IPS DF 6.9 (cell line): ENCODE results near the gene FNDC3B.

Experiments
- DNase-seq: peaks from one replicate; pipeline ENCODE4 v3.0.0-alpha.2; 2013; ENCODE audit warnings: low read depth, low spot score
- H3K27ac ChIP-seq: one replicate; pipeline ENCODE4 v1.5.1; 2013; ENCODE audit warnings: low read length, control low read depth
- H3K27me3 ChIP-seq: 2 replicates; pipeline ENCODE4 v1.6.1; 2013; ENCODE audit warnings: mild to moderate bottlenecking, low read length; ENCODE audit not compliant: control insufficient read depth, insufficient read depth
- H3K36me3 ChIP-seq: 2 replicates; pipeline ENCODE4 v1.6.1; 2013; ENCODE audit warnings: low read length; ENCODE audit not compliant: control insufficient read depth, insufficient read depth
- H3K4me1 ChIP-seq: 2 replicates; pipeline ENCODE4 v1.6.1; 2013; ENCODE audit warnings: low read length; ENCODE audit not compliant: control insufficient read depth, insufficient read depth
- H3K4me3 ChIP-seq: 2 replicates; pipeline ENCODE4 v1.5.1; 2013; ENCODE audit warnings: mild to moderate bottlenecking, low read length
- H3K9me3 ChIP-seq: 2 replicates; pipeline ENCODE4 v1.6.1; 2013; ENCODE audit warnings: low read length, inconsistent platforms; ENCODE audit not compliant: control insufficient read depth, insufficient read depth
- WGBS: extraction: QIAGEN DNeasy Blood & Tissue Kit; methylation state at CpG from one replicate; pipeline ENCODE4 v1.1.7; 2013; ENCODE audit warnings: mixed read lengths, missing lambda C conversion rate; ENCODE audit not compliant: insufficient read length, insufficient coverage; 5-methylcytosine and 5-hydroxymethylcytosine counted together

FNDC3B gene

GRCh38 chr3:172158741-172159140, 119.4 kb downstream of the FNDC3B start:
- WGBS = no CpG with 5 or more reads among the region's 4 CpGs
- H3K27ac ChIP-seq = no peak overlapping the region
- no peaks in the 10 kb centered on the region for H3K36me3 ChIP-seq
- no peak for DNase-seq
- H3K9me3 ChIP-seq = no peaks in the 10 kb centered on the region; the same call in 1 of the 2 replicates
- no peak overlapping the region for H3K4me3 ChIP-seq
- peaks cover 11% of the 10 kb centered on the region; the same call in 1 of the 2 replicates for H3K4me1 ChIP-seq
- H3K27me3 ChIP-seq = no peaks in the 10 kb centered on the region; the same call in 1 of the 2 replicates

DNA sequence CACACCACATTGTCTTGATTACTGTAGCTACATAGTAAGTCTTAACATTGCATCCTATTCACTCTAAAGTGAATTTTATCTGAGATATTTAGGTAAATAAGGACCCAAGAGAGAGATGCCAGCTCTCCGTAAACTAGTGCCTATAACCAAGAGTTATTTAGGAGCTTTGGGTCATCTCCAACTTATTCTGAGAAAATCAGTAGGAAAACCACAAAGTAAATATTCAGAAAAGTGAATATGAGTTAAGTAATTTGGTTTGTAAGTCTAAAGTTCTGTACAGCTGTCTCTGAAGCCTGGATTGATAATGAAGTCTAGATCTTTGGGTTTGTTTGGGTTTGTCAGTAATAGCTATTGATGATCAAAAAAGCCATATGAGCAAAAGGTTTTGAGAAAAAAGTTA, 120.0 kb downstream of the FNDC3B start:
- Histone ChIP-seq H3K36me3 (no peaks in the 10 kb centered on the region), H3K27ac (no peak overlapping the region), H3K9me3 (no peaks in the 10 kb centered on the region; the same call in 1 of the 2 replicates), H3K4me1 (peaks cover 11% of the 10 kb centered on the region; the same call in 1 of the 2 replicates), H3K27me3 (no peaks in the 10 kb centered on the region), H3K4me3 (no peak overlapping the region)
- DNase-seq = no peak
- WGBS = no CpG with 5 or more reads among the region's 1 CpG

- H3K4me1 ChIP-seq = peaks cover 9% of the 10 kb centered on the region; the same call in 1 of the 2 replicates
- H3K36me3 ChIP-seq = no peaks in the 10 kb centered on the region
- H3K27ac ChIP-seq = peak overlapping the region; percentile 74
- H3K27me3 ChIP-seq = no peaks in the 10 kb centered on the region
- DNase-seq = no peak
- WGBS = no CpG with 5 or more reads among the region's 4 CpGs
- no peak overlapping the region for H3K4me3 ChIP-seq
- H3K9me3 ChIP-seq = no peaks in the 10 kb centered on the region; the same call in 1 of the 2 replicates
Observed at GRCh38 chr3:172159962-172160538, 120.7 kb downstream of the FNDC3B start.

GRCh38 chr3:172161133-172161789, 121.9 kb downstream of the FNDC3B start:
- no peaks in the 10 kb centered on the region for H3K36me3 ChIP-seq
- no peaks in the 10 kb centered on the region for H3K27me3 ChIP-seq
- no peak overlapping the region for H3K4me3 ChIP-seq
- peaks cover 5% of the 10 kb centered on the region; the same call in 1 of the 2 replicates for H3K4me1 ChIP-seq
- H3K9me3 ChIP-seq = no peaks in the 10 kb centered on the region
- no peak for DNase-seq
- no CpG with 5 or more reads among the region's 4 CpGs for WGBS
- no peak overlapping the region for H3K27ac ChIP-seq

- no peaks in the 10 kb centered on the region for H3K36me3 ChIP-seq
- WGBS = no CpG with 5 or more reads among the region's 9 CpGs
Observed at GRCh38 chr3:172161959-172162358, 122.6 kb downstream of the FNDC3B start.

DNA sequence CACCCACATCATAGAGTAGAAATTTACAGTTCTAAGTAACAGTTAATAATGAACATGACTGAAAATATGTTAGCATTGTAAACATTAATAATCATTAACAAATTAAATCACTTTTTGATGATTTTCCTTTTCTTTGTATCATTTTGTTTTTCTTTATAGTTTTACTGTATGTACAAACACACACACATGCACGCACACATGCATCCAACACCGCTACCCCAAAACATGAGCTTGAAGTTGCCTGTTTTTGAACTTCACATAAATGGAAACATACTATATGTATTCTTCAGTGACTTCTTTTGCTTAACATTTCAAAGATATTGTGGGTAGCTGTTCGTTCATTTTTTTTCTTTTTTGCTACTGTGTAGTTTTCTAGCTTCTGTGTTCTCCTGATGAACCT, 123.9 kb downstream of the FNDC3B start:
- no peak for DNase-seq
- Histone ChIP-seq H3K9me3 (no peaks in the 10 kb centered on the region), H3K27me3 (no peaks in the 10 kb centered on the region), H3K27ac (no peak overlapping the region), H3K4me3 (no peak overlapping the region), H3K36me3 (no peaks in the 10 kb centered on the region), H3K4me1 (peaks cover 4% of the 10 kb centered on the region; the same call in 1 of the 2 replicates)
- WGBS = no CpG with 5 or more reads among the region's 3 CpGs

More at GRCh38 chr3:172161959-172162358, 122.6 kb downstream of the FNDC3B start:
- no peak overlapping the region for H3K27ac ChIP-seq
- DNase-seq = no peak
- no peak overlapping the region for H3K4me3 ChIP-seq
- peaks cover 4% of the 10 kb centered on the region; the same call in 1 of the 2 replicates for H3K4me1 ChIP-seq
- H3K9me3 ChIP-seq = no peaks in the 10 kb centered on the region
- no peaks in the 10 kb centered on the region for H3K27me3 ChIP-seq

GRCh38 chr3:172164620-172165362, 125.4 kb downstream of the FNDC3B start:
- WGBS = 100% methylated on average over 1 of the region's 6 CpGs
- Histone ChIP-seq H3K4me1 (peaks cover 4% of the 10 kb centered on the region; the same call in 1 of the 2 replicates), H3K36me3 (no peaks in the 10 kb centered on the region), H3K4me3 (no peak overlapping the region), H3K27me3 (no peaks in the 10 kb centered on the region), H3K9me3 (no peaks in the 10 kb centered on the region), H3K27ac (no peak overlapping the region)
- no peak for DNase-seq

- Histone ChIP-seq H3K36me3 (no peaks in the 10 kb centered on the region), H3K9me3 (no peaks in the 10 kb centered on the region), H3K4me3 (no peak overlapping the region), H3K27me3 (no peaks in the 10 kb centered on the region), H3K27ac (no peak overlapping the region), H3K4me1 (peaks cover 2% of the 10 kb centered on the region; the same call in 1 of the 2 replicates)
- no peak for DNase-seq
- WGBS = no CpG with 5 or more reads among the region's 6 CpGs
Observed at GRCh38 chr3:172166261-172166660, 126.9 kb downstream of the FNDC3B start.

GRCh38 chr3:172166890-172167289, 127.5 kb downstream of the FNDC3B start:
- WGBS = 100% methylated on average over 1 of the region's 9 CpGs
- DNase-seq = no peak
- Histone ChIP-seq H3K4me3 (no peak overlapping the region), H3K36me3 (no peaks in the 10 kb centered on the region), H3K27ac (no peak overlapping the region), H3K27me3 (no peaks in the 10 kb centered on the region), H3K9me3 (no peaks in the 10 kb centered on the region), H3K4me1 (peaks cover 2% of the 10 kb centered on the region; the same call in 1 of the 2 replicates)

DNA sequence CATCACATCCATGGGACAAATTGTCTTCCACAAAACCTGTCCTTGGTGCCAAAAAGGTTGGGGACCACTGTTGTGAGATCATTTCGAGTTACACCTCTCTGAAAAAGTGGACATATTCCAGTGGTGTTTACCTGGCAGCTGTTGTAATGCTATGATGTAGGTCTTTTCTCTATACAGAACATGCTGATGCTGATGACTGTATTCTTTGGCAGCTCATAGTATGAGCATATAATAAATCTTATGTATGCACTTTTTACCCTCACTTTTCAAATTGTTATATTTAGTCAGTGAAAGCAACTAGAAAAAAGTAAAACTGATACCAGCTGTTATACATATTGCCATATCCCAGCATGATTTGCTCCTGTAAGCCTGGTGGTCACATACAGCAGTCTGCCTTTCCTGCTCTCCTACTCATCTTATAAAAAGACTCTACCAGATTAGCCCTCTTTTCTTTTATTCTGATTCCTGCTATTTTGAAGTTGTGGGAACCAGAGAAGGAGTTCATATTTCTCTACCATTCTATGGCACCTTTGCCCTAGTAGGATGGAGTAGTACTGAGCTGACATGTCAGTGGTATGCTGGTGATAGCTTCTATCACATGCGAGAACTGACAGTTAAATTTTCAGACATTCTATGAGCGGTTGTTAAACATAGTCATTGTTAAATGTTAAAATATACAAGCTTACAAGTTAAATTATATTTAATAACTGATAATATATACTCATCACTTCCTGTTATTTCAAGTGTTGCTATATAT, 128.7 kb downstream of the FNDC3B start:
- Histone ChIP-seq H3K27ac (no peak overlapping the region), H3K4me1 (peaks cover 2% of the 10 kb centered on the region; the same call in 1 of the 2 replicates), H3K9me3 (no peaks in the 10 kb centered on the region), H3K4me3 (no peak overlapping the region), H3K27me3 (no peaks in the 10 kb centered on the region), H3K36me3 (no peaks in the 10 kb centered on the region)
- DNase-seq = no peak
- WGBS = no CpG with 5 or more reads among the region's 3 CpGs
